Measurements from ENCODE around the gene PKNOX2.

The PKNOX2 gene

DNA sequence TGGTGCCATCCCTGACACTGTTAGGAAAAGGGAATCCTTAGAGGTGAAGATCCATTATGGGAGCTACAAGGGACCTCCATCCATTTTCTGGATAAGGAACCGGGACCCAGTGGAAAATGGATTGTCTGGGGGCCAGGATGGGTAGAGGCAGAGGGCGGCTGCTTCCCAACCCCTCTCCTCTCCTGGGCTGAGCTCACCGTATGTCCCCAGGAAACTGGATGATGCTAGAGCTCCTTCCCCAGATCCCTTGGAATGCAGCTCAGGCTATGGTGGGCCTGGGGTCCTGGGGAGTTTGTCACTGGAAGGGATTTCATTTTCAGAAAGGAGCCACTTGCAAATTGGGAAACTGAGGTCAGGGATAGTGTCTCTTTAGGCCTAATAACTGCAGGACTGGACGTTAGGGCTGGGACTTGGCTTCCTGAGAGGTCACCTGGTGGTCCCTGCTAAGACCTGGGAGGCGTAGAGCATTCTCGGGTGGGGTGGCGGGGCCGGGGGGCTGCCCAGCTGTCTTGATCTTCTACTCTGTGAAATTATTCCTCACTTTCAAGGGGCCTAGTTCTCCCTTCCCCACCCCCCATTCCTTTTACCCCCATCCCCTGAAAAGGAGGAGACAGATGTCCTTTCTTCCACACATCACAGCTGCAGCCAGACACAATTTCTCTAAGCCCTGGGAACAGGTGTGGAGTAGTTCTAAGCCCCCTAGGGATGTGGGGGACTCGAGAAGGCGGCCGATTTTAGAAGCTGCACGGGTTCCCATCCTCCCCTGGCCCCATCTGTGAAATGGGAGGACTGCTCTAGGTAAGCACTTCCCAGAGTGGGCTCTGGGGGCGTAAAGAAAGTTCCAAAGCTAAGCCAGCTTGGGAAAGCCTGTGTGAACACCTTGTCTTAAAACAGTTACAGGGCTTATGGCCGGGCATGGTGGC is 99.8 kb downstream of the PKNOX2 start:
- DNase-seq (ENCODE audit: low read depth): no peak
- no peak overlapping the region for H3K4me3 ChIP-seq (ENCODE audit: control insufficient read depth, low read depth, low read length)
- TF ChIP-seq, protein P1, sequence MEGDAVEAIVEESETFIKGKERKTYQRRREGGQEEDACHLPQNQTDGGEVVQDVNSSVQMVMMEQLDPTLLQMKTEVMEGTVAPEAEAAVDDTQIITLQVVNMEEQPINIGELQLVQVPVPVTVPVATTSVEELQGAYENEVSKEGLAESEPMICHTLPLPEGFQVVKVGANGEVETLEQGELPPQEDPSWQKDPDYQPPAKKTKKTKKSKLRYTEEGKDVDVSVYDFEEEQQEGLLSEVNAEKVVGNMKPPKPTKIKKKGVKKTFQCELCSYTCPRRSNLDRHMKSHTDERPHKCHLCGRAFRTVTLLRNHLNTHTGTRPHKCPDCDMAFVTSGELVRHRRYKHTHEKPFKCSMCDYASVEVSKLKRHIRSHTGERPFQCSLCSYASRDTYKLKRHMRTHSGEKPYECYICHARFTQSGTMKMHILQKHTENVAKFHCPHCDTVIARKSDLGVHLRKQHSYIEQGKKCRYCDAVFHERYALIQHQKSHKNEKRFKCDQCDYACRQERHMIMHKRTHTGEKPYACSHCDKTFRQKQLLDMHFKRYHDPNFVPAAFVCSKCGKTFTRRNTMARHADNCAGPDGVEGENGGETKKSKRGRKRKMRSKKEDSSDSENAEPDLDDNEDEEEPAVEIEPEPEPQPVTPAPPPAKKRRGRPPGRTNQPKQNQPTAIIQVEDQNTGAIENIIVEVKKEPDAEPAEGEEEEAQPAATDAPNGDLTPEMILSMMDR (conservative IDR thresholded peaks at IDR 0.05; ENCODE audit: control insufficient read depth, insufficient read depth, low read depth, low read length): no peak

DNA sequence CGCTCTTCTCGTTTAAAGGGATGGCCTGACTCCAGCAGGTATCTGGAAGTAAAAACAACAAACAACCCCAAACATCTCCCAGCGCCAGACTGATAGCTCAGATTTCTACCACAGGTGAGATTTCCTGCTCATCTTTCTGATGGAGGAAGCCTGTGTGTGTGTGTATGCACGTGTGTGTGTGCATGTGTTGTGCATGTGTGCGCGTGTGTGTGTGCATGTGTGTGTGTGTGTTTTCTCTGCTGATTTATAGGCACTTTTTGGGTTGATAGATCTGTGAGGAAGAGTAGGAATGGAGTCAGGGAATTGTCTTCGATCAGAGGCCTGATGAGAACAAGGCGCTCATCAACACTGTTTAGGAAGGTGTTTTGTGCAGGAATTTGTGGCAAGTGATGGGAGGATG is 103.0 kb downstream of the PKNOX2 start:
- TF ChIP-seq, protein P1 (conservative IDR thresholded peaks at IDR 0.05; ENCODE audit: control insufficient read depth, insufficient read depth, low read depth, low read length): no peak
- H3K4me3 ChIP-seq (ENCODE audit: control insufficient read depth, low read depth, low read length): no peak overlapping the region
- no peak for DNase-seq (ENCODE audit: low read depth)

DNA sequence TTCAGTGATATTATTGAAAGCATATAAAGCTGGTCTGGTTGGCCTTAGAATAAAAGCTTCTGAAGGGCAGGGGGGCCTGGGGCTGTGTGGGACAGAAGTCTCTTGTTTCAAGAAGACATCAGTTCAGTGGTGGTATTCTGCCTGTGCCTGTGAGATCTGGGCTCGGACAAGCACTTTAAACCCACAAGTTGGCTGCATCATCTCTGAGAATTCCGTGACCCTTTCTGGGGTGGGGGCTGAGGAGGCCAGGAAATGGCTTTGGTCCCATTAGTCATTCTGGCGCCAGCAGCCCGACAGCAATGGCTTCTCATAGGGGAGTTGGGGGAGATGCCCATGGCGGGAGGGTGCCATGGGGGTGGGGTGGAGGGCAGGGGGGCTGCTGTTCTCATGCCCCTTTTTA is 104.1 kb downstream of the PKNOX2 start:
- DNase-seq (ENCODE audit: low read depth): no peak
- TF ChIP-seq, protein P1 (conservative IDR thresholded peaks at IDR 0.05; ENCODE audit: control insufficient read depth, insufficient read depth, low read depth, low read length): no peak
- no peak overlapping the region for H3K4me3 ChIP-seq (ENCODE audit: control insufficient read depth, low read depth, low read length)

DNA sequence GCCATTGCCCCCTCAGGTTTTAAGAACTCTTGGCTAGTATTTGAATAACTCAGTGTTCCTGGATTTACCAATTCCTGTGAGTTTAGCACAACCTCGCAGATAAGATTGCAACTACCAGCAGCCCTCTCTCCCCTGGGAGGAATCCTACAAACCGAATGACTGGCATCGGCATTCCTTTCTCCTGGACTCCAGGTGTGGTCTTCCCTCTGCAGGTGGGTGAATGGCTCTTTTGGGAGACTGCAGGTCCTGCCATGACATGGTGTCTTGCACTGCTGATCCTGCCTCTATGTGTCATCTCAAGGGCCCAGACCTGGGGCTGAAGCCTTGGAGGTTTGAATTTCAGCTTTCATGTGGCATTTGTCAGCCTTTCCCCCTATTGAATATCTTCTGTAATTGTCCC is 105.6 kb downstream of the PKNOX2 start:
- TF ChIP-seq, protein P1 (conservative IDR thresholded peaks at IDR 0.05; ENCODE audit: control insufficient read depth, insufficient read depth, low read depth, low read length): no peak
- H3K4me3 ChIP-seq (ENCODE audit: control insufficient read depth, low read depth, low read length): no peak overlapping the region
- DNase-seq (ENCODE audit: low read depth): no peak

DNA sequence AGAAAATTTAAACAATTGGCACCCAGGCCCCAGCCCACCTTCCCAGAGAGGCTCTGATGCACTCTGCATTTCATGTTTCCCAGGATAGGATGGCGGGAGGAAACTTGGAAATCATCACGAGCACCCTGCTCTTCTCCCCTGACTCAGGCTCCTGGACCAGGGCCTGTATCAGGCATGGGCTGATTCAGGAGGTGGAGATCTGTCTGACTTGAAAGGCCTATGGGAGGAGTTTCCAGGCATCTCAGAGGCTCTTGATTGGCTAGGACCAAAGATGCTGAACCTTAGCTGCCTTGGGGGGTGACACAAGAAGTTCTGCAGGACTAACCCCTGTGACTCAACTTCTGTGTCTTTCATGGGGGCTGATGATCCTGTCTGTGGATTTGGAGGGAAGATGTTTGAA is 106.2 kb downstream of the PKNOX2 start:
- DNase-seq (ENCODE audit: low read depth): peak; percentile 47
- TF ChIP-seq, protein P1 (conservative IDR thresholded peaks at IDR 0.05; ENCODE audit: control insufficient read depth, insufficient read depth, low read depth, low read length): no peak
- no peak overlapping the region for H3K4me3 ChIP-seq (ENCODE audit: control insufficient read depth, low read depth, low read length)

DNA sequence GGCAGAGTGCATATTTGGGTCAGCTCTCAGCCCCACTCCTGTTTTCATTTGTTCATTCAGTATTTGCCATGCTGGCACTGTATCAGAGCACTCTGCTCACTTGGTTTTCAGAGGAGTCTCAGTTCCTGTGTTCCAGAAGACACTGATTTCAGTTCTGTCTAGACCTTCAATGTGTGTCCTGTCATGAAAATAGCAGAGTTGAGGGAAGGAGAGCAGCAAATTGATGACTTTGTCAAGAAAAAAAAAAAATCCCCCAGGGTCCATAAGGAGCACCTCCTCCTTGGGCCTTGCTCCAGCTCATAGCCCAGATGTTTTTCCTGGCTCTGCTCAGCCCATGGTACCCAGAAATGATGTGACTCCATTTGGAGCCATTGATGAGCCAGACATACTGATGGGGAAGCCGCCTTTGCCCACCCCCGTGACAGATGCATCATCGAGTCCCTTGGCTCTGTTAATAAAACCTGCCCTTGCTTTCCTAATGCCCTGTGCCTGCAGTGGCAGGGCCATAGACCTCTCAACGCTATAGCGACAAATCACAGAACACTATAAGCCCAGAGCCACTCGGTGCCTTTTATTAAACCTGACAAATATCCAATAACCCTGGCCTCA is 107.0 kb downstream of the PKNOX2 start:
- no peak overlapping the region for H3K4me3 ChIP-seq (ENCODE audit: control insufficient read depth, low read depth, low read length)
- DNase-seq (ENCODE audit: low read depth): no peak
- TF ChIP-seq, protein P1 (conservative IDR thresholded peaks at IDR 0.05; ENCODE audit: control insufficient read depth, insufficient read depth, low read depth, low read length): no peak

All from fibroblast of mammary gland (primary cell).